HL-60 (cell line): ENCODE measurements around the gene PPFIA2.

ENCODE experiments used
- DNase-seq, 2 experiments: peaks; one replicate each; pipeline ENCODE4 v3.0.0-alpha.2; 2010 to 2020; ENCODE audit warnings: low read depth in 1 of 2, low spot score in 1 of 2
- H3K27ac ChIP-seq: fragments of 250-450 bp; sonication (Bioruptor Pico); replicated peaks from 2 replicates; pipeline ENCODE4 v1.5.1; 2020; ENCODE audit warnings: mild to moderate bottlenecking, moderate library complexity
- H3K27me3 ChIP-seq: fragments of 250-450 bp; sonication (Bioruptor Pico); 2 replicates; pipeline ENCODE4 v1.5.1; 2021; ENCODE audit warnings: mild to moderate bottlenecking, moderate library complexity; ENCODE audit not compliant: insufficient read depth, poor library complexity, severe bottlenecking
- H3K4me3 ChIP-seq: replicated peaks from 2 replicates; pipeline ENCODE4 v1.5.1; 2011; ENCODE audit warnings: mild to moderate bottlenecking, control low read depth, low read length; ENCODE audit not compliant: insufficient read depth
- CTCF ChIP-seq: IDR thresholded peaks from one replicate; pipeline ENCODE4 v1.5.1; 2011; ENCODE audit warnings: low read length, control low read depth, inconsistent platforms; ENCODE audit not compliant: insufficient read depth
- GABPA ChIP-seq: IDR thresholded peaks from 2 replicates; pipeline ENCODE4 v1.6.1; 2012; ENCODE audit warnings: low read depth
- POLR2AphosphoS5 ChIP-seq: IDR thresholded peaks from 2 replicates; pipeline ENCODE4 v1.6.1; 2012; ENCODE audit warnings: low read depth
- SPI1 ChIP-seq: IDR thresholded peaks from 2 replicates; pipeline ENCODE4 v1.6.1; 2012; ENCODE audit warnings: low read depth, mild to moderate bottlenecking, borderline replicate concordance
- TF ChIP-seq, protein P1 (sequence below): IDR thresholded peaks from 2 replicates; pipeline ENCODE4 v1.6.1; 2012; ENCODE audit warnings: low read depth; ENCODE audit not compliant: insufficient replicate concordance

Gene PPFIA2

DNA sequence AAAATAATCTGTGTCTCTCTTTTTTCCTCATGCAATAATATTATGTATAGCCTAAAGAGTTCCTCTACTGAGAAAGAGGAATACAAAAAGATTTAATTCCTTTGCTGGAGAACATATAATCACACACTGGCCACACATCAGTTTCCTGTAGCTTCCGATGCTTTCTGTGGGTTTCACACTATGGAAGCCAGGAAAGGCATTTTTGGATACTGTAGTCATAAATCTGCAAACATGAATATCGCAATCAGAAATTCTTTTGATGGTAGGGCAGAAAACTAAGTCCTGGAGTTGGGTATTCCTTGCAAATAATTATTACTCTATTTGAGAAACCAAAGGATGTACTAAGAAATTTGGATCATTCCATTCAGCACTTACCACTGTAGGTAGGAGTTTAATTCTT lies 421.3 kb downstream of the PPFIA2 start:
- Histone ChIP-seq H3K27ac (no peak overlapping the region), H3K27me3 (no peaks in the 10 kb centered on the region), H3K4me3 (no peak overlapping the region)
- DNase-seq = no peak
- TF ChIP-seq GABPA = no peak
- TF ChIP-seq, protein P1, sequence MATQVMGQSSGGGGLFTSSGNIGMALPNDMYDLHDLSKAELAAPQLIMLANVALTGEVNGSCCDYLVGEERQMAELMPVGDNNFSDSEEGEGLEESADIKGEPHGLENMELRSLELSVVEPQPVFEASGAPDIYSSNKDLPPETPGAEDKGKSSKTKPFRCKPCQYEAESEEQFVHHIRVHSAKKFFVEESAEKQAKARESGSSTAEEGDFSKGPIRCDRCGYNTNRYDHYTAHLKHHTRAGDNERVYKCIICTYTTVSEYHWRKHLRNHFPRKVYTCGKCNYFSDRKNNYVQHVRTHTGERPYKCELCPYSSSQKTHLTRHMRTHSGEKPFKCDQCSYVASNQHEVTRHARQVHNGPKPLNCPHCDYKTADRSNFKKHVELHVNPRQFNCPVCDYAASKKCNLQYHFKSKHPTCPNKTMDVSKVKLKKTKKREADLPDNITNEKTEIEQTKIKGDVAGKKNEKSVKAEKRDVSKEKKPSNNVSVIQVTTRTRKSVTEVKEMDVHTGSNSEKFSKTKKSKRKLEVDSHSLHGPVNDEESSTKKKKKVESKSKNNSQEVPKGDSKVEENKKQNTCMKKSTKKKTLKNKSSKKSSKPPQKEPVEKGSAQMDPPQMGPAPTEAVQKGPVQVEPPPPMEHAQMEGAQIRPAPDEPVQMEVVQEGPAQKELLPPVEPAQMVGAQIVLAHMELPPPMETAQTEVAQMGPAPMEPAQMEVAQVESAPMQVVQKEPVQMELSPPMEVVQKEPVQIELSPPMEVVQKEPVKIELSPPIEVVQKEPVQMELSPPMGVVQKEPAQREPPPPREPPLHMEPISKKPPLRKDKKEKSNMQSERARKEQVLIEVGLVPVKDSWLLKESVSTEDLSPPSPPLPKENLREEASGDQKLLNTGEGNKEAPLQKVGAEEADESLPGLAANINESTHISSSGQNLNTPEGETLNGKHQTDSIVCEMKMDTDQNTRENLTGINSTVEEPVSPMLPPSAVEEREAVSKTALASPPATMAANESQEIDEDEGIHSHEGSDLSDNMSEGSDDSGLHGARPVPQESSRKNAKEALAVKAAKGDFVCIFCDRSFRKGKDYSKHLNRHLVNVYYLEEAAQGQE = no peak
- no peak for TF ChIP-seq SPI1
- no peak for TF ChIP-seq POLR2AphosphoS5
- TF ChIP-seq CTCF = no peak

- no peak for DNase-seq
- Histone ChIP-seq H3K27ac (no peak overlapping the region), H3K4me3 (no peak overlapping the region), H3K27me3 (no peaks in the 10 kb centered on the region)
- no peak for TF ChIP-seq GABPA
- TF ChIP-seq POLR2AphosphoS5 = no peak
- no peak for TF ChIP-seq CTCF
- TF ChIP-seq, protein P1 = no peak
- TF ChIP-seq SPI1 = no peak
Observed at GRCh38 chr12:81333812-81334211, 425.3 kb downstream of the PPFIA2 start.

GRCh38 chr12:81332054-81332453 lies 427.1 kb downstream of the PPFIA2 start:
- H3K27me3 ChIP-seq = no peaks in the 10 kb centered on the region
- TF ChIP-seq GABPA (no peak), POLR2AphosphoS5 (no peak), CTCF (no peak), SPI1 (no peak)
- TF ChIP-seq, protein P1 = no peak
- no peak overlapping the region for H3K27ac ChIP-seq
- DNase-seq = no peak
- H3K4me3 ChIP-seq = no peak overlapping the region
